Measurements from ENCODE around the gene NUP153. TPM values are rescaled to one million over a fixed set of nuclear protein-coding genes. Genes with fewer than 3 reads are reported as not detected.

The NUP153 gene
- total RNA-seq, 1 donor from 2014 or later, result 68.7 TPM

DNA sequence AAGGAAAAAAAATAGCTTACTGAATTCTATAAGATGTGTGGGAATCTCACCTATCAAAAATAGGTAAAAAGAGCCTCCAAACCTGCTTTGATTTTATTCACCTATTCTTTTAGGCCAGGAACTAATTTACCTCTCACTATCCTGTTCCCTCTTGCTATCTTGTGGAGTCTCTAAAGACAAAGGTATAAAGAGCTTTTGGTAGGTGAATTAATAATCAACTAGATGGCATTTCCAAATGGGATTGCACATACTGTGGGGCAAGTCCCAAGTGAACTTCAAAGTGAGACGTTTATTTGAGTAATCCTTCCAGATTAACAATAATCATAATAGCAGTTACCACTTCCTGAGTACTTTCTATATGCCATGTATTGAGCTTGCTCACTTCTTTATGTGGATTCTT lies 103.8 kb downstream of the NUP153 start:
- Histone ChIP-seq H3F3A (ENCODE audit: low read depth) (peaks cover 19% of the 10 kb centered on the region), H2AFZ (replicated peaks) (no peak overlapping the region), H3K4me2 (no peak overlapping the region), H3K4me1 (peaks cover 10% of the 10 kb centered on the region), H3K9me3 (ENCODE audit: low read depth) (no peaks in the 10 kb centered on the region), H3K36me3 (no peaks in the 10 kb centered on the region), H3K4me3 (no peak overlapping the region), H3K27me3 (no peaks in the 10 kb centered on the region), H3K27ac (no peak overlapping the region), H3K79me2 (ENCODE audit: low read depth) (peaks cover 11% of the 10 kb centered on the region), H4K20me1 (ENCODE audit: low read depth) (peaks cover 4% of the 10 kb centered on the region), H3K9ac (no peak overlapping the region)
- Mint-ChIP-seq H3K4me1 (peaks cover 21% of the 10 kb centered on the region), H3K27ac (no peak overlapping the region), H3K4me3 (no peak overlapping the region), H3K27me3 (ENCODE audit: insufficient read depth, low read depth) (no peaks in the 10 kb centered on the region), H3K36me3 (peaks cover 25% of the 10 kb centered on the region), H3K9me3 (no peaks in the 10 kb centered on the region)
- TF ChIP-seq, protein P1, sequence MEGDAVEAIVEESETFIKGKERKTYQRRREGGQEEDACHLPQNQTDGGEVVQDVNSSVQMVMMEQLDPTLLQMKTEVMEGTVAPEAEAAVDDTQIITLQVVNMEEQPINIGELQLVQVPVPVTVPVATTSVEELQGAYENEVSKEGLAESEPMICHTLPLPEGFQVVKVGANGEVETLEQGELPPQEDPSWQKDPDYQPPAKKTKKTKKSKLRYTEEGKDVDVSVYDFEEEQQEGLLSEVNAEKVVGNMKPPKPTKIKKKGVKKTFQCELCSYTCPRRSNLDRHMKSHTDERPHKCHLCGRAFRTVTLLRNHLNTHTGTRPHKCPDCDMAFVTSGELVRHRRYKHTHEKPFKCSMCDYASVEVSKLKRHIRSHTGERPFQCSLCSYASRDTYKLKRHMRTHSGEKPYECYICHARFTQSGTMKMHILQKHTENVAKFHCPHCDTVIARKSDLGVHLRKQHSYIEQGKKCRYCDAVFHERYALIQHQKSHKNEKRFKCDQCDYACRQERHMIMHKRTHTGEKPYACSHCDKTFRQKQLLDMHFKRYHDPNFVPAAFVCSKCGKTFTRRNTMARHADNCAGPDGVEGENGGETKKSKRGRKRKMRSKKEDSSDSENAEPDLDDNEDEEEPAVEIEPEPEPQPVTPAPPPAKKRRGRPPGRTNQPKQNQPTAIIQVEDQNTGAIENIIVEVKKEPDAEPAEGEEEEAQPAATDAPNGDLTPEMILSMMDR (IDR thresholded peaks at IDR 0.05), result no peak
- TF ChIP-seq EZH2 (IDR thresholded peaks at IDR 0.05), result no peak
- no peak for DNase-seq (ENCODE audit: low spot score)

DNA sequence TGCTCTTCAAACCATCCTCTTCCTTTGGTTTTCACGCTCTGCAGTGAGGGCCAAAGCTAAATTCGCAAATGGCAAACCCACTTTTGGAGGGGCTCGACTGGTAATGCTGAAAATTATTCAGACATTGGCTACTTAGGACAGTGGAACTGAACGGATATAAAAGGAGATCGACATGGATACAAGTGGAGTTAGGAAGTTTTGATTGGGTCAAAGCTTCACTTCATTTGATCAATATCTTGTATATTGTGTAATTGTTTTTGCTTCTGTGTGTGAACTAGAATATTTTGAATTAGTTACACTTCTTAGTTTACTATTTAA lies 105.4 kb downstream of the NUP153 start:
- peak overlapping the region; percentile 88 for H2AFZ ChIP-seq (replicated peaks)
- Mint-ChIP-seq H3K4me3 (peak overlapping the region; percentile 94), H3K9me3 (no peaks in the 10 kb centered on the region), H3K36me3 (peaks cover 21% of the 10 kb centered on the region), H3K27ac (peak overlapping the region; percentile 29), H3K4me1 (peaks cover 21% of the 10 kb centered on the region), H3K27me3 (ENCODE audit: insufficient read depth, low read depth) (no peaks in the 10 kb centered on the region)
- TF ChIP-seq EZH2phosphoT487 (IDR thresholded peaks at IDR 0.05), result no peak
- TF ChIP-seq, protein P1 (IDR thresholded peaks at IDR 0.05), result no peak
- TF ChIP-seq EZH2 (IDR thresholded peaks at IDR 0.05), result no peak
- peak overlapping the region; percentile 91 for H3K4me2 ChIP-seq
- H3K9me3 ChIP-seq (ENCODE audit: low read depth), result no peaks in the 10 kb centered on the region
- H3F3A ChIP-seq (ENCODE audit: low read depth), result peaks cover 19% of the 10 kb centered on the region
- no peak overlapping the region for H3K27ac ChIP-seq
- peaks cover 4% of the 10 kb centered on the region for H4K20me1 ChIP-seq (ENCODE audit: low read depth)
- no peaks in the 10 kb centered on the region for H3K36me3 ChIP-seq
- H3K4me1 ChIP-seq, result peaks cover 10% of the 10 kb centered on the region
- peaks cover 11% of the 10 kb centered on the region for H3K79me2 ChIP-seq (ENCODE audit: low read depth)
- H3K4me3 ChIP-seq, result peak overlapping the region; percentile 72
- H3K9ac ChIP-seq, result peak overlapping the region; percentile 43
- DNase-seq (ENCODE audit: low spot score), result no peak
- no peaks in the 10 kb centered on the region for H3K27me3 ChIP-seq

DNA sequence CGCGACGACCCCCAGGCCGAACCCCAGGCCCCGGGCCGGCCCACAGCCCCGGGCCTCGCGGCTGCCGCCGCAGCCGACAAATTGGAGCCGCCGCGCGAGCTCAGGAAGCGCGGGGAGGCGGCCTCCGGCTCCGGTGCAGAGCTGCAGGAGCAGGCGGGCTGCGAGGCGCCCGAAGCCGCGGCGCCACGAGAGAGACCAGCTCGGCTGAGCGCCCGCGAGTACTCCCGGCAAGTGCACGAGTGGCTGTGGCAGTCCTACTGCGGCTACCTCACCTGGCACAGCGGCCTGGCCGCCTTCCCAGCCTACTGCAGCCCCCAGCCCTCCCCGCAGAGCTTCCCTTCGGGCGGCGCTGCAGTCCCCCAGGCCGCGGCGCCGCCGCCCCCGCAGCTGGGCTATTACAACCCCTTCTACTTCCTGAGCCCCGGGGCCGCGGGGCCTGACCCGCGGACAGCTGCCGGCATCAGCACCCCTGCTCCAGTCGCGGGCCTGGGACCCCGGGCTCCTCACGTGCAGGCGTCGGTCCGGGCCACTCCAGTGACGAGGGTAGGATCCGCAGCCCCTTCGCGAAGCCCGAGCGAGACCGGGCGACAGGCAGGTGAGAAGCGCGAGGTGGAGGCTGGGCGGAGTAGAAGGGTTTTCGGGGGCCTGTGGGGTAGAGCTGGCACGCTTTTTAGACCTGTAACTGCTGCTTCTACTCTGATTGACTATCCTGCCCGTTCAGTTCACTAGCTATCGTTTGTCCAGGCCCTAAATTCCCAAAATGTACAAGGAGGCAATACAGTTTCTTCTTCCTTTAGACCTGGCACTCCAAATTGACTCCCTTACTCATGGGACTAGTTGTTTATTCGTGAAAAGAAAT lies 106.0 kb downstream of the NUP153 start:
- Mint-ChIP-seq H3K4me1 (peaks cover 21% of the 10 kb centered on the region), H3K27ac (peak overlapping the region; percentile 29)
- peak overlapping the region; percentile 88 for H2AFZ ChIP-seq (replicated peaks)

More for the DNA sequence above, 106.0 kb downstream of the NUP153 start:
- Mint-ChIP-seq H3K9me3 (no peaks in the 10 kb centered on the region), H3K4me3 (peak overlapping the region; percentile 94), H3K36me3 (peaks cover 18% of the 10 kb centered on the region), H3K27me3 (ENCODE audit: insufficient read depth, low read depth) (no peaks in the 10 kb centered on the region)
- peaks cover 19% of the 10 kb centered on the region for H3F3A ChIP-seq (ENCODE audit: low read depth)
- peak overlapping the region; percentile 43 for H3K9ac ChIP-seq
- H4K20me1 ChIP-seq (ENCODE audit: low read depth), result peaks cover 4% of the 10 kb centered on the region
- peak overlapping the region; percentile 91 for H3K4me2 ChIP-seq
- H3K36me3 ChIP-seq, result no peaks in the 10 kb centered on the region
- peaks cover 10% of the 10 kb centered on the region for H3K4me1 ChIP-seq
- peak; percentile 78 for DNase-seq (ENCODE audit: low spot score)
- peaks cover 11% of the 10 kb centered on the region for H3K79me2 ChIP-seq (ENCODE audit: low read depth)
- peak overlapping the region; percentile 72 for H3K4me3 ChIP-seq
- H3K9me3 ChIP-seq (ENCODE audit: low read depth), result no peaks in the 10 kb centered on the region
- no peaks in the 10 kb centered on the region for H3K27me3 ChIP-seq
- TF ChIP-seq EZH2phosphoT487 (IDR thresholded peaks at IDR 0.05) (no peak), EZH2 (IDR thresholded peaks at IDR 0.05) (no peak)
- TF ChIP-seq, protein P1 (IDR thresholded peaks at IDR 0.05), result no peak
- H3K27ac ChIP-seq, result peak overlapping the region; percentile 1

Measured in neural progenitor cell (in vitro differentiated cells).